ENCODE measurements around the gene GCC1.

Gene GCC1

GRCh38 chr7:127589896-127590295 lies 4.5 kb upstream of the GCC1 start:
- no peak overlapping the region for H3K4me3 ChIP-seq (ENCODE audit: low read length in 2 of 2)
- H3K9ac ChIP-seq (ENCODE audit: low read length in 2 of 2): no peak overlapping the region
- H3K36me3 ChIP-seq (ENCODE audit: control insufficient read depth in 2 of 2, insufficient read depth in 2 of 2, low read length in 2 of 2): peaks cover 16 to 20% of the 10 kb centered on the region in 2 donors
- no peaks in the 10 kb centered on the region for H3K27me3 ChIP-seq (ENCODE audit: control insufficient read depth in 1 of 2, insufficient read depth in 2 of 2, low read length in 2 of 2)
- H3K27ac ChIP-seq (ENCODE audit: low read length): no peak overlapping the region
- H3K9me3 ChIP-seq (ENCODE audit: control insufficient read depth in 2 of 2, low read length in 2 of 2): no peaks in the 10 kb centered on the region
- H3K4me1 ChIP-seq (ENCODE audit: control insufficient read depth, insufficient read depth, low read length): peaks cover 30% of the 10 kb centered on the region

GRCh38 chr7:127588697-127589482 lies 3.5 kb upstream of the GCC1 start:
- H3K27ac ChIP-seq (ENCODE audit: low read length): peak overlapping the region; percentile 90
- H3K27me3 ChIP-seq (ENCODE audit: control insufficient read depth in 1 of 2, insufficient read depth in 2 of 2, low read length in 2 of 2): no peaks in the 10 kb centered on the region
- H3K36me3 ChIP-seq (ENCODE audit: control insufficient read depth in 2 of 2, insufficient read depth in 2 of 2, low read length in 2 of 2): peaks cover 16 to 20% of the 10 kb centered on the region in 2 donors
- no peaks in the 10 kb centered on the region for H3K9me3 ChIP-seq (ENCODE audit: control insufficient read depth in 2 of 2, low read length in 2 of 2)
- H3K4me3 ChIP-seq (ENCODE audit: low read length in 2 of 2): peak overlapping the region; percentile 82 to 94
- H3K9ac ChIP-seq (ENCODE audit: low read length in 2 of 2): peak overlapping the region; percentile 87 to 94
- H3K4me1 ChIP-seq (ENCODE audit: control insufficient read depth, insufficient read depth, low read length): peaks cover 40% of the 10 kb centered on the region

- peak within 1 kb of the TSS; percentile 82 to 94 for H3K4me3 ChIP-seq (ENCODE audit: low read length in 2 of 2)
- peaks cover 16 to 21% of the 10 kb centered on the region in 2 donors for H3K36me3 ChIP-seq (ENCODE audit: control insufficient read depth in 2 of 2, insufficient read depth in 2 of 2, low read length in 2 of 2)
- H3K4me1 ChIP-seq (ENCODE audit: control insufficient read depth, insufficient read depth, low read length): peaks cover 47% of the 10 kb centered on the region
- H3K9ac ChIP-seq (ENCODE audit: low read length in 2 of 2): peak within 1 kb of the TSS; percentile 87 to 94
- peak within 1 kb of the TSS; percentile 90 for H3K27ac ChIP-seq (ENCODE audit: low read length)
- H3K27me3 ChIP-seq (ENCODE audit: control insufficient read depth in 1 of 2, insufficient read depth in 2 of 2, low read length in 2 of 2): no peaks in the 10 kb centered on the region
- H3K9me3 ChIP-seq (ENCODE audit: control insufficient read depth in 2 of 2, low read length in 2 of 2): no peaks in the 10 kb centered on the region
Observed at GRCh38 chr7:127588019-127588696, 2.8 kb upstream of the GCC1 start, which contains the start of gene ARF5. ARF5 (plus strand) TSS chr7:127588411; CDS start chr7:127588499, 88 bp downstream.

- Histone ChIP-seq H3K9me3 (ENCODE audit: control insufficient read depth in 2 of 2, low read length in 2 of 2) (no peaks in the 10 kb centered on the region), H3K27me3 (ENCODE audit: control insufficient read depth in 1 of 2, insufficient read depth in 2 of 2, low read length in 2 of 2) (no peaks in the 10 kb centered on the region), H3K9ac (ENCODE audit: low read length in 2 of 2) (peak overlapping the region; percentile 82 to 90), H3K4me1 (ENCODE audit: control insufficient read depth, insufficient read depth, low read length) (peaks cover 52% of the 10 kb centered on the region), H3K27ac (ENCODE audit: low read length) (peak overlapping the region; percentile 90), H3K36me3 (ENCODE audit: control insufficient read depth in 2 of 2, insufficient read depth in 2 of 2, low read length in 2 of 2) (peaks cover 16 to 23% of the 10 kb centered on the region in 2 donors), H3K4me3 (ENCODE audit: low read length in 2 of 2) (peak overlapping the region; percentile 65 to 94)
Observed at GRCh38 chr7:127587663-127588018, 2.2 kb upstream of the GCC1 start.

GRCh38 chr7:127586346-127586745 lies 950 bp upstream of the GCC1 start:
- Histone ChIP-seq H3K27ac (ENCODE audit: low read length) (peak overlapping the region; percentile 93), H3K9ac (ENCODE audit: low read length in 2 of 2) (no peak overlapping the region), H3K4me1 (ENCODE audit: control insufficient read depth, insufficient read depth, low read length) (peaks cover 65% of the 10 kb centered on the region), H3K36me3 (ENCODE audit: control insufficient read depth in 2 of 2, insufficient read depth in 2 of 2, low read length in 2 of 2) (peaks cover 17 to 25% of the 10 kb centered on the region in 2 donors), H3K27me3 (ENCODE audit: control insufficient read depth in 1 of 2, insufficient read depth in 2 of 2, low read length in 2 of 2) (no peaks in the 10 kb centered on the region), H3K4me3 (ENCODE audit: low read length in 2 of 2) (peak overlapping the region in 1 of 2 donors; percentile 93), H3K9me3 (ENCODE audit: control insufficient read depth in 2 of 2, low read length in 2 of 2) (no peaks in the 10 kb centered on the region)

- no peaks in the 10 kb centered on the region for H3K9me3 ChIP-seq (ENCODE audit: control insufficient read depth in 2 of 2, low read length in 2 of 2)
- peak overlapping the region; percentile 86 to 96 for H3K9ac ChIP-seq (ENCODE audit: low read length in 2 of 2)
- H3K27ac ChIP-seq (ENCODE audit: low read length): peak overlapping the region; percentile 93
- H3K4me1 ChIP-seq (ENCODE audit: control insufficient read depth, insufficient read depth, low read length): peaks cover 67% of the 10 kb centered on the region
- peaks cover 15 to 19% of the 10 kb centered on the region in 2 donors for H3K36me3 ChIP-seq (ENCODE audit: control insufficient read depth in 2 of 2, insufficient read depth in 2 of 2, low read length in 2 of 2)
- no peaks in the 10 kb centered on the region for H3K27me3 ChIP-seq (ENCODE audit: control insufficient read depth in 1 of 2, insufficient read depth in 2 of 2, low read length in 2 of 2)
- peak overlapping the region; percentile 88 to 93 for H3K4me3 ChIP-seq (ENCODE audit: low read length in 2 of 2)
Observed at GRCh38 chr7:127584648-127585043, 750 bp downstream of the GCC1 start.

GRCh38 chr7:127582361-127582760 lies 3.0 kb downstream of the GCC1 start:
- no peak overlapping the region for H3K9ac ChIP-seq (ENCODE audit: low read length in 2 of 2)
- H3K4me3 ChIP-seq (ENCODE audit: low read length in 2 of 2): peak overlapping the region in 1 of 2 donors; percentile 44
- no peak overlapping the region for H3K27ac ChIP-seq (ENCODE audit: low read length)
- peaks cover 15 to 23% of the 10 kb centered on the region in 2 donors for H3K36me3 ChIP-seq (ENCODE audit: control insufficient read depth in 2 of 2, insufficient read depth in 2 of 2, low read length in 2 of 2)
- no peaks in the 10 kb centered on the region for H3K9me3 ChIP-seq (ENCODE audit: control insufficient read depth in 2 of 2, low read length in 2 of 2)
- H3K27me3 ChIP-seq (ENCODE audit: control insufficient read depth in 1 of 2, insufficient read depth in 2 of 2, low read length in 2 of 2): no peaks in the 10 kb centered on the region
- H3K4me1 ChIP-seq (ENCODE audit: control insufficient read depth, insufficient read depth, low read length): peaks cover 53% of the 10 kb centered on the region

- peak overlapping the region in 1 of 2 donors; percentile 47 for H3K9ac ChIP-seq (ENCODE audit: low read length in 2 of 2)
- H3K27ac ChIP-seq (ENCODE audit: low read length): no peak overlapping the region
- H3K4me3 ChIP-seq (ENCODE audit: low read length in 2 of 2): no peak overlapping the region
- no peaks in the 10 kb centered on the region for H3K27me3 ChIP-seq (ENCODE audit: control insufficient read depth in 1 of 2, insufficient read depth in 2 of 2, low read length in 2 of 2)
- peaks cover 15 to 23% of the 10 kb centered on the region in 2 donors for H3K36me3 ChIP-seq (ENCODE audit: control insufficient read depth in 2 of 2, insufficient read depth in 2 of 2, low read length in 2 of 2)
- no peaks in the 10 kb centered on the region for H3K9me3 ChIP-seq (ENCODE audit: control insufficient read depth in 2 of 2, low read length in 2 of 2)
- H3K4me1 ChIP-seq (ENCODE audit: control insufficient read depth, insufficient read depth, low read length): peaks cover 53% of the 10 kb centered on the region
Observed at GRCh38 chr7:127581716-127582115, 3.7 kb downstream of the GCC1 start.

- peaks cover 48% of the 10 kb centered on the region for H3K4me1 ChIP-seq (ENCODE audit: control insufficient read depth, insufficient read depth, low read length)
Observed at GRCh38 chr7:127580612-127581011, 4.8 kb downstream of the GCC1 start.

GRCh38 chr7:127578711-127579275 lies 6.6 kb downstream of the GCC1 start:
- Histone ChIP-seq H3K4me1 (ENCODE audit: control insufficient read depth, insufficient read depth, low read length) (peaks cover 35% of the 10 kb centered on the region), H3K9me3 (ENCODE audit: control insufficient read depth in 2 of 2, low read length in 2 of 2) (no peaks in the 10 kb centered on the region), H3K27ac (ENCODE audit: low read length) (no peak overlapping the region), H3K27me3 (ENCODE audit: control insufficient read depth in 1 of 2, insufficient read depth in 2 of 2, low read length in 2 of 2) (no peaks in the 10 kb centered on the region), H3K4me3 (ENCODE audit: low read length in 2 of 2) (no peak overlapping the region), H3K9ac (ENCODE audit: low read length in 2 of 2) (peak overlapping the region in 1 of 2 donors; percentile 42), H3K36me3 (ENCODE audit: control insufficient read depth in 2 of 2, insufficient read depth in 2 of 2, low read length in 2 of 2) (peaks cover 15 to 23% of the 10 kb centered on the region in 2 donors)

More at GRCh38 chr7:127580612-127581011, 4.8 kb downstream of the GCC1 start:
- Histone ChIP-seq H3K9ac (ENCODE audit: low read length in 2 of 2) (no peak overlapping the region), H3K9me3 (ENCODE audit: control insufficient read depth in 2 of 2, low read length in 2 of 2) (no peaks in the 10 kb centered on the region), H3K27ac (ENCODE audit: low read length) (no peak overlapping the region), H3K4me3 (ENCODE audit: low read length in 2 of 2) (no peak overlapping the region), H3K36me3 (ENCODE audit: control insufficient read depth in 2 of 2, insufficient read depth in 2 of 2, low read length in 2 of 2) (peaks cover 15 to 23% of the 10 kb centered on the region in 2 donors), H3K27me3 (ENCODE audit: control insufficient read depth in 1 of 2, insufficient read depth in 2 of 2, low read length in 2 of 2) (no peaks in the 10 kb centered on the region)

Measured in stomach smooth muscle (tissue), 2 donors.